SU-DHL-6 (cell line): ENCODE results near the gene SPRR1B.
"Not testable (repeated sequence)": the region's sequence is repeated elsewhere in the genome, so short reads cannot be mapped to it uniquely, and the experiment has no call there.

Source experiments
- H2AFZ ChIP-seq: fragments of 200-600 bp; sonication (generic); 2 replicates; pipeline ENCODE4 v1.6.1; 2014; ENCODE audit warnings: low read depth, mild to moderate bottlenecking, moderate library complexity, mixed read lengths, antibody characterized with exemption, low read length; ENCODE audit not compliant: severe bottlenecking
- H3F3A ChIP-seq: fragments of 200-600 bp; shearing (Covaris generic); 2 replicates; pipeline ENCODE4 v1.6.0; 2016; ENCODE audit warnings: antibody characterized with exemption, mild to moderate bottlenecking; ENCODE audit not compliant: insufficient read depth
- H3K27ac ChIP-seq: fragments of 200-600 bp; sonication (generic); 2 replicates; pipeline ENCODE4 v1.5.1; 2016; ENCODE audit warnings: low read depth, mild to moderate bottlenecking, low read length, moderate library complexity, mixed read lengths
- H3K27me3 ChIP-seq: fragments of 200-600 bp; sonication (generic), shearing (Covaris generic); 2 replicates; pipeline ENCODE4 v1.6.0; 2014; ENCODE audit warnings: mild to moderate bottlenecking, low read length
- H3K36me3 ChIP-seq: fragments of 200-600 bp; sonication (generic); 2 replicates; pipeline ENCODE4 v1.6.1; 2014; ENCODE audit warnings: mild to moderate bottlenecking, low read length, mixed read lengths
- H3K4me2 ChIP-seq: fragments of 300-600, 200-600 bp; shearing (Covaris generic), sonication (generic); 2 replicates; pipeline ENCODE4 v1.6.0; 2014; ENCODE audit warnings: low read length, low read depth, mild to moderate bottlenecking; ENCODE audit not compliant: poor library complexity, severe bottlenecking
- H3K4me3 ChIP-seq: fragments of 200-600 bp; sonication (generic); 2 replicates; pipeline ENCODE4 v1.5.1; 2014; ENCODE audit warnings: antibody characterized with exemption, low read length, mild to moderate bottlenecking, mixed read lengths; ENCODE audit not compliant: insufficient read depth, poor library complexity, severe bottlenecking
- H3K79me2 ChIP-seq: fragments of 200-600 bp; sonication (generic); 2 replicates; pipeline ENCODE4 v1.6.1; 2014; ENCODE audit warnings: mild to moderate bottlenecking, low read length, moderate library complexity; ENCODE audit not compliant: insufficient read depth
- H3K9ac ChIP-seq: fragments of 200-600 bp; sonication (generic); 2 replicates; pipeline ENCODE4 v1.7.0; 2014; ENCODE audit warnings: mild to moderate bottlenecking, low read length
- H3K9me2 ChIP-seq: fragments of 200-600 bp; sonication (generic); replicated peaks from 2 replicates; pipeline ENCODE4 v1.6.1; 2014; ENCODE audit warnings: low read length; ENCODE audit not compliant: insufficient read depth
- H3K9me3 ChIP-seq: fragments of 200-600 bp; sonication (generic); 2 replicates; pipeline ENCODE4 v1.6.1; 2014; ENCODE audit warnings: low read length, mixed read lengths; ENCODE audit not compliant: insufficient read depth
- H4K20me1 ChIP-seq: fragments of 200-600 bp; sonication (generic); 2 replicates; pipeline ENCODE4 v1.6.1; 2014; ENCODE audit warnings: low read depth, mild to moderate bottlenecking, antibody characterized with exemption, low read length, moderate library complexity, mixed read lengths
- CTCF ChIP-seq: fragments of 200-600 bp; sonication (generic); IDR thresholded peaks from one replicate; pipeline ENCODE4 v1.5.1; 2017; ENCODE audit warnings: antibody characterized with exemption, mild to moderate bottlenecking, low read length, moderate library complexity; ENCODE audit not compliant: insufficient read depth, poor library complexity, severe bottlenecking
- EZH2phosphoT487 ChIP-seq: fragments of 200-600 bp; sonication (generic), shearing (Covaris generic); conservative IDR thresholded peaks from 2 replicates; pipeline ENCODE4 v1.6.1; 2018; ENCODE audit warnings: mild to moderate bottlenecking, antibody characterized with exemption, low read length, moderate library complexity, mixed read lengths

Gene SPRR1B

GRCh38 chr1:153049211-153049610 is 18.2 kb downstream of the SPRR1B start:
- Histone ChIP-seq H3K9me3 (no peaks in the 10 kb centered on the region), H3K9ac (no peak overlapping the region), H3K4me3 (no peak overlapping the region), H3K79me2 (no peaks in the 10 kb centered on the region), H3K27ac (no peak overlapping the region), H3K27me3 (no peaks in the 10 kb centered on the region), H3K9me2 (no peaks in the 10 kb centered on the region), H4K20me1 (no peaks in the 10 kb centered on the region), H2AFZ (no peak overlapping the region), H3K4me2 (no peak overlapping the region), H3F3A (no peaks in the 10 kb centered on the region), H3K36me3 (no peaks in the 10 kb centered on the region)
- no peak for TF ChIP-seq EZH2phosphoT487

- not testable (repeated sequence) for H3K4me2 ChIP-seq, H3K9me2 ChIP-seq, H3K27ac ChIP-seq, H4K20me1 ChIP-seq, H2AFZ ChIP-seq, H3K79me2 ChIP-seq, H3F3A ChIP-seq, H3K9me3 ChIP-seq, H3K9ac ChIP-seq, H3K36me3 ChIP-seq, H3K27me3 ChIP-seq, H3K4me3 ChIP-seq
Observed at GRCh38 chr1:153056111-153056510, 25.1 kb downstream of the SPRR1B start.

- no peaks in the 10 kb centered on the region for H3K9me3 ChIP-seq
- no peaks in the 10 kb centered on the region for H3F3A ChIP-seq
- no peak within 1 kb of the TSS for H3K4me3 ChIP-seq
- H3K27me3 ChIP-seq: no peaks in the 10 kb centered on the region
- H3K9me2 ChIP-seq: no peaks in the 10 kb centered on the region; the same call in 1 of the 2 replicates
- H4K20me1 ChIP-seq: no peaks in the 10 kb centered on the region
- no peak within 1 kb of the TSS for H2AFZ ChIP-seq
- H3K79me2 ChIP-seq: no peaks in the 10 kb centered on the region
- no peak within 1 kb of the TSS for H3K4me2 ChIP-seq
- no peak for TF ChIP-seq EZH2phosphoT487
- TF ChIP-seq CTCF: no peak
- H3K27ac ChIP-seq: no peak within 1 kb of the TSS
- no peaks in the 10 kb centered on the region for H3K36me3 ChIP-seq
- H3K9ac ChIP-seq: no peak within 1 kb of the TSS
Observed at GRCh38 chr1:153057375-153057774, 26.4 kb downstream of the SPRR1B start, which contains the start of gene SPRR2A. SPRR2A (minus strand) TSS chr1:153057512; CDS start chr1:153056735, 777 bp downstream.

- H3F3A ChIP-seq: no peaks in the 10 kb centered on the region
- no peaks in the 10 kb centered on the region for H3K27me3 ChIP-seq
- no peak overlapping the region for H3K9ac ChIP-seq
- no peaks in the 10 kb centered on the region for H3K36me3 ChIP-seq
- TF ChIP-seq EZH2phosphoT487 (no peak), CTCF (no peak)
- no peaks in the 10 kb centered on the region; the same call in 1 of the 2 replicates for H3K9me2 ChIP-seq
- H3K27ac ChIP-seq: no peak overlapping the region
- no peaks in the 10 kb centered on the region for H3K9me3 ChIP-seq
- no peak overlapping the region for H3K4me3 ChIP-seq
- no peak overlapping the region for H2AFZ ChIP-seq
- no peaks in the 10 kb centered on the region for H4K20me1 ChIP-seq
- H3K4me2 ChIP-seq: no peak overlapping the region
- H3K79me2 ChIP-seq: no peaks in the 10 kb centered on the region
Observed at GRCh38 chr1:153058154-153058553, 27.2 kb downstream of the SPRR1B start.
